Esophagus squamous epithelium (tissue), 4 donors: ENCODE results near the gene PYGL.

ENCODE experiments used
- CTCF ChIP-seq, 6 experiments: fragments of 450-650 bp in 4 of 6; fragments of 200-600 bp in 2 of 6; sonication (generic) in 2 of 6; IDR thresholded peaks; one replicate each; pipeline ENCODE4 v1.5.1; 2016 to 2019; ENCODE audit warnings: antibody characterized with exemption in 6 of 6, mild to moderate bottlenecking in 4 of 6, moderate library complexity in 4 of 6
- POLR2A ChIP-seq, 4 donors: fragments of 450-650 bp; IDR thresholded peaks; one replicate each; pipeline ENCODE4 v1.6.1; 2017; ENCODE audit warnings: antibody characterized with exemption in 4 of 4, mild to moderate bottlenecking in 4 of 4, moderate library complexity in 3 of 4

DNA sequence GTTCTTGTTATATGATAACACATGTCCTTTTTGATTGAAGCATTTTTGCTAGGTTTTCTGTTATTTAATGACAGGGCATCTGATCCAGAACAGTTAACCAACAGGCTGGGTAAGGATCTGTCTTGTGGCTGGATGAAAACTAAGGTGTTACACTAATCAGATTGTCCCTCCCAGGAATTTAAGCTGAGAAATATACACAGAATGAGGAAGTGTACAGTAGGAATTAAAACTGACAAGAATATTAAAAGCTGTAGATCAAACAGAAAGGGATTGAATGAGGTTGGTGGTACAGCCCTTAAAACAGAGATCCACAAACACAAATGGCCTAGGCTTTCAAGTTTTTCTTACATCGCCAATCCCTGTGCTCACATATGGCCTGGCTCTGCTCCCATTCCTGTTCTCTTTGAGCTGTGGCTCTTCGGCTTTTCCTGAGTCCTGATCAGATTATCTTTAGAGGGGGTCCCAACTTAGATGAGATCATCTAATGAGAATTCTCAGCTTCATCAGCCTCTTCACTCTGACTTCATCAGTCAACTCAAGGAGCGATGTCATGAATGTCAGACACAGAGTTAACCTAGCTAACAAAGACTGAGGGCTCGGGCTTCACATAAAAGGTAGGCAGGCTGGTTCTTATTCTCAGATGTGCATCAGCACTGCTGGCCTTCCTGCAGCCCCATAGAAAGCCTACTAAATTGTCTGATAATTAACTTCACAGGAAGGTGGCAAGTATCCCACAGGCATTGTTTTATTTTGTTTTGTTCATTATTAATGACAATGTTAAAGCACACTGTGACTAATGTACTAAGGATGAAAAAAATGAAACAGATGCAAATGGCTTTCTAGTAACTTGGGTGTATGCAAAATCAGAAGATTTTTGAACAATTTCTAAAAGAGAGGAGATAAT lies 11.4 kb downstream of the PYGL start:
- TF ChIP-seq CTCF (IDR thresholded peaks at IDR 0.05) (no peak), POLR2A (IDR thresholded peaks at IDR 0.05) (no peak)
